Activated T-helper 17 cell treated with anti-CD3 and anti-CD28 coated beads, Interleukin-2, amount 50 U/mL, for 72 hours (primary cell): Measurements from ENCODE around the gene CYP4A22. TPM values are rescaled to one million over a fixed set of nuclear protein-coding genes. Genes with fewer than 3 reads are reported as not detected.

ENCODE experiments used
- ATAC-seq: fragments of 150-1000 bp; cut with Tn5 transposase; replicated peaks from 2 replicates; pipeline ENCODE4 v1.10.0; 2021; ENCODE audit warnings: mild to moderate bottlenecking, moderate library complexity
- H3K27ac Mint-ChIP-seq: one replicate; pipeline ENCODE4 v1.8.0; 2022; ENCODE audit warnings: mixed read lengths
- H3K27me3 Mint-ChIP-seq: one replicate; pipeline ENCODE4 v1.8.0; 2022; ENCODE audit warnings: mixed read lengths
- H3K36me3 Mint-ChIP-seq: one replicate; pipeline ENCODE4 v1.8.0; 2022; ENCODE audit warnings: low read depth, mild to moderate bottlenecking, mixed read lengths
- H3K4me1 Mint-ChIP-seq: one replicate; pipeline ENCODE4 v1.8.0; 2022; ENCODE audit warnings: mixed read lengths
- H3K4me3 Mint-ChIP-seq: one replicate; pipeline ENCODE4 v1.8.0; 2022; ENCODE audit warnings: mild to moderate bottlenecking, mixed read lengths
- H3K9me3 Mint-ChIP-seq: one replicate; pipeline ENCODE4 v1.8.0; 2022; ENCODE audit warnings: mixed read lengths
- total RNA-seq, 2 donors: library from RNA; stranded (reverse); gene quantifications; one replicate each; pipeline ENCODE4 v1.2.3, GENCODE V29; 2022

The CYP4A22 gene
- total RNA-seq, 2 donors from 2014 or later, result not detected

DNA sequence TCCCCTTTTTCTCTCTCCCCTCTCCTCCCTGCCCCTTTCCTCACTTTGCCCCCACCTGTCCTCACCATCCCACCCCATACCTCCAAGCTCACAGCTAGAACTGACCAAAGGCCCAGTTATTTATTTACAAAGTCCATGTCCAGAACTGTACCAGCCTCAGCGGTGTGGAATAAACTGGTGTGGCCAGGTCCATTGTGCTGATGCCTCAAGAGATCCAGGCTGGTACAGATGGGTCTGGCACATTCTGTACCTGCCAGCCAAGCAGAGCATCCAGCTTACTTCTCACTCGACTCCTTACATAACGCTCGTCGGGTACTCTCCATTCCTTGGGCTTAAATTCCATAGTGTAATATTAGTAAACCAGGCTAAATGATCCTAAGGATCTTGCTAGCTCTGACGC is 40.8 kb downstream of the CYP4A22 start:
- no peak overlapping the region for H3K27ac Mint-ChIP-seq
- H3K27me3 Mint-ChIP-seq, result peaks cover 44% of the 10 kb centered on the region
- ATAC-seq, result no peak

DNA sequence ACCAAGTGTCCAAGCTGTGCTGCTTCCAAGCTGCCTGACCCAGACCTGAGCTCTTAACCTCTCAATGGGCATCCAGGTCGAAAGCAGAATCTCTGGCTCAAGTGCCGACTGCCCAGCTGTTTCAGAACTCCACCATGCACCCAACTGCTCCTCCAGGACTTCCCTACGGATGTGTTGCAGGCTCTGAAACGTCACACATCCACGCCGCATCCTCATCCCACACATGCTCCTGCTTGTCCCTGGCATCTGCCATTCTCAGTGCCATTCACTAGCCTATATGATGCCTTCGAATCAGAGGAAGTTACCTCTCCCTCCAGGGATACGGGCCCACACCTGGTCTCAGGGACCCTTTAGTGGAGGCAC is 41.4 kb downstream of the CYP4A22 start:
- Mint-ChIP-seq H3K27ac (peak overlapping the region; percentile 79), H3K4me3 (peak overlapping the region; percentile 79), H3K27me3 (peaks cover 46% of the 10 kb centered on the region), H3K9me3 (no peaks in the 10 kb centered on the region), H3K36me3 (no peaks in the 10 kb centered on the region), H3K4me1 (peaks cover 18% of the 10 kb centered on the region)
- no peak for ATAC-seq

More for the DNA sequence above, 40.8 kb downstream of the CYP4A22 start:
- Mint-ChIP-seq H3K4me1 (peaks cover 18% of the 10 kb centered on the region), H3K36me3 (no peaks in the 10 kb centered on the region), H3K4me3 (no peak overlapping the region), H3K9me3 (no peaks in the 10 kb centered on the region)

- H3K4me3 Mint-ChIP-seq, result peak overlapping the region; percentile 79
- H3K9me3 Mint-ChIP-seq, result no peaks in the 10 kb centered on the region
- peaks cover 44% of the 10 kb centered on the region for H3K27me3 Mint-ChIP-seq
- H3K27ac Mint-ChIP-seq, result peak overlapping the region; percentile 79
- ATAC-seq, result peak; percentile 90
- no peaks in the 10 kb centered on the region for H3K36me3 Mint-ChIP-seq
- H3K4me1 Mint-ChIP-seq, result peaks cover 18% of the 10 kb centered on the region
These were observed 42.1 kb downstream of the CYP4A22 start for GRCh38 chr1:47179017-47179987.

DNA sequence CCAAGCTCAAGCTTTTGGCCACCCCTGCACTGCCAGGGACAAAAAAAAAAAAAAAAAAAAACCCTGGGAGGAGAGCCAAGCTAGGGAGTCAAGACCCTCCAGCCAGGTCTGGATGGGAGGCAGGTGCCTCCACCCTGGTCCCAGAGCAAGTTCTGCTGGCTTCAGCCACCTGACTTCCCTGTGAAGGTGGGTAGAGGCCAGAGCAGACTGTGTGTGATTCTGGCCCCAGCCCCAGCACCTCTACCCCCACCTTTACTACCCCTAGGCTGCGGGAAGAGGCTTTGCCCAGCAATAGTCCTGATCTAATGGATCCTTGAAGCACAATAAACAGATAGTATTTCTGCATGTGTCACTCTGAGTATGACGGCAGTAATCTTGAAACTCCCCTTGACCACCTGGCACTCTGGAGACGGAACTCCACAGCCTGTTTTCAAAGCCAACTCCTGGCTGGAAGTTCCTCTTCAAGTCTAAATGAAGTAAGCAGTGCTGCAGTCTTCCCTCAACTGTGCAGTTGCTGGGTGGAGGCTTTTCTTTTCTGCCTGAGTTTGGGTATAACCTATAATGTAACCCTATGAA is 42.8 kb downstream of the CYP4A22 start:
- ATAC-seq, result no peak
- no peaks in the 10 kb centered on the region for H3K36me3 Mint-ChIP-seq
- peaks cover 43% of the 10 kb centered on the region for H3K27me3 Mint-ChIP-seq
- peak overlapping the region; percentile 79 for H3K4me3 Mint-ChIP-seq
- no peaks in the 10 kb centered on the region for H3K9me3 Mint-ChIP-seq
- no peak overlapping the region for H3K27ac Mint-ChIP-seq
- H3K4me1 Mint-ChIP-seq, result peaks cover 16% of the 10 kb centered on the region

GRCh38 chr1:47180603-47181094 is 43.4 kb downstream of the CYP4A22 start:
- no peaks in the 10 kb centered on the region for H3K36me3 Mint-ChIP-seq
- H3K27me3 Mint-ChIP-seq, result peaks cover 37% of the 10 kb centered on the region
- H3K4me1 Mint-ChIP-seq, result peaks cover 10% of the 10 kb centered on the region
- no peaks in the 10 kb centered on the region for H3K9me3 Mint-ChIP-seq
- no peak for ATAC-seq
- no peak overlapping the region for H3K27ac Mint-ChIP-seq
- H3K4me3 Mint-ChIP-seq, result no peak overlapping the region

DNA sequence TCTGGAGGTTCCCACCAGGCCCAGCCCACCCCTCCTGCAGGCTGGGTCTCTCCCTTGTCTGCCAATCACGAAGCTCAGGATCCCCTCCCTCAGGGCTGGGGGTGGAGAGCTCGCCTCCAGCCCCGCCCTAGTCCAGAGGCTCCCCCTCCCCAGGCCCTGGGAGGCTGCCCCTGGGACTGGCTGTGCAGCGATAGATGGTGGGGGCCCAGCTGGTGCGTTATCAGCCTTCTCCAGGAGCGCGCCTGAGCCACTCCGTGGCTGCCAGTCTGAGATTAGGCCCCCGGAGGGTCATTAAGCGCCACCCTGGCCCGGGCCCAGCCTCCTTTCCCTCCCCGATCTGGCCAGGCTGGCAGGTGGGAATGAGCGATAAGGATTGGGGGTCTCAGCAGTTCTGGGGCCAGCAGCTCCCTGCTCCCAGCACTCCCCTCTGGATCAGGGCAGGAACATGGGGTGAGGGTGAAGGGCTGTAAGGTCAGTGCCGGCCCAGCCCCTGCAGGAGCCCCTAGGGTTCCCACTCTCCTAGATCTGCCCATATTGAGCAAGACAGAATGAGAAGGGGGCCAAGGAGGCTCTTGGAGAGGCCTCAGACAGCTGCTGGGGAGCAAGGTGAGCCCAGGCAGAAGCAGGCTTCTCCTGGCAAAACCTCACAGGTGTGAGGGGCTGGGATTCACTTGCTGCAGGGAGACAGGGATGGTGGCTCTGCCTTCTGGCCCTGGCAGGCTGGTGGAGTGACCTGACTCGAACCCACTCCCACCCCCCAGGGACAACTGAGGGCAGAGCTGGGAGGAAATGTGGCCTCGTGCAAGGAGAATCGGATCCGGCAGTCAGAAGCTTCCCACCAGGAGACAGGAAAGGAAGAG is 44.1 kb downstream of the CYP4A22 start:
- Mint-ChIP-seq H3K27me3 (peaks cover 30% of the 10 kb centered on the region), H3K27ac (no peak overlapping the region), H3K36me3 (no peaks in the 10 kb centered on the region), H3K4me1 (peaks cover 9% of the 10 kb centered on the region), H3K4me3 (no peak overlapping the region), H3K9me3 (no peaks in the 10 kb centered on the region)
- no peak for ATAC-seq

- ATAC-seq, result no peak
- Mint-ChIP-seq H3K4me1 (peaks cover 9% of the 10 kb centered on the region), H3K27ac (no peak overlapping the region), H3K9me3 (no peaks in the 10 kb centered on the region), H3K36me3 (no peaks in the 10 kb centered on the region), H3K4me3 (no peak overlapping the region), H3K27me3 (peaks cover 30% of the 10 kb centered on the region)
These were observed 44.9 kb downstream of the CYP4A22 start for GRCh38 chr1:47181955-47182675.

GRCh38 chr1:47182676-47183235 is 45.5 kb downstream of the CYP4A22 start:
- Mint-ChIP-seq H3K36me3 (no peaks in the 10 kb centered on the region), H3K27me3 (peaks cover 30% of the 10 kb centered on the region), H3K9me3 (no peaks in the 10 kb centered on the region), H3K4me3 (no peak overlapping the region), H3K4me1 (peaks cover 9% of the 10 kb centered on the region), H3K27ac (no peak overlapping the region)
- no peak for ATAC-seq

DNA sequence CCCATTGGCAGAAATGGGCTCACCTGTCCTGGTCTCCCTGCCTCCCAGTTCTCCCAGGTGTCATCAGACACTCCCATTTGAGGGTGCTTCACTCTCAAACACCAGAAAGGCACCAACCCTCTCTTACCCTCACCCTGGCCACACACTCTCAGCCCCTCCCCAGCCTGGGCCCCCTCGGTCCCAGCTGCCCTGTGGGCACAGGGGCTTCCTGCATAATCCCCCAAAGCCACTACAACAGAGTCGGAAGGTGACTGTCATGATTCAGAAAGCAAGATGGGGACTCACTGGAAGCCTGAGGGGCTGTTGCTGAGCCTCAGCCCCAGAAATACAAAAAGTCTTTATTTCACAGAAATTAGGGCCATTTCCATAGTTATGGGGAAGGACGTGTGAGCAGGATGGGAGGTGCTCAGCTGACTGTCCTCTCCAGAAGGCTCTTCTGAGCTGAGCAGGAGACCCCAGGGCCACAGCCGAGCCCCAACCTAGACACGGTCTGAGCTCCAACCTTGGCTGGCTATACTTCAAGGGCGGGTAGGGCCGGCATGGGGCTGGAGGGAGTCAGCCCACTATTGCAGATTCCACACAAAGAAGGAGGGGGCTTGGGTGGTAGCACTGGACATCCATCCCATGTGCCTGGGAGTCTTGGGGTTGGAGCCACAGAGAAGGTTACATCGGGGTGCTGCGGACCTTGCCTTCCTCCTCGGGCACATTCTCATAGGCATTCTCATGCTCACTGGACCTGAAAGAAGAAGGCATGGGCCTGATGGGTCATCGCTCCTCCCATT is 46.3 kb downstream of the CYP4A22 start:
- ATAC-seq, result no peak
- H3K4me1 Mint-ChIP-seq, result peaks cover 9% of the 10 kb centered on the region
- H3K36me3 Mint-ChIP-seq, result no peaks in the 10 kb centered on the region
- H3K4me3 Mint-ChIP-seq, result no peak overlapping the region
- H3K27me3 Mint-ChIP-seq, result peaks cover 26% of the 10 kb centered on the region
- no peak overlapping the region for H3K27ac Mint-ChIP-seq
- no peaks in the 10 kb centered on the region for H3K9me3 Mint-ChIP-seq

DNA sequence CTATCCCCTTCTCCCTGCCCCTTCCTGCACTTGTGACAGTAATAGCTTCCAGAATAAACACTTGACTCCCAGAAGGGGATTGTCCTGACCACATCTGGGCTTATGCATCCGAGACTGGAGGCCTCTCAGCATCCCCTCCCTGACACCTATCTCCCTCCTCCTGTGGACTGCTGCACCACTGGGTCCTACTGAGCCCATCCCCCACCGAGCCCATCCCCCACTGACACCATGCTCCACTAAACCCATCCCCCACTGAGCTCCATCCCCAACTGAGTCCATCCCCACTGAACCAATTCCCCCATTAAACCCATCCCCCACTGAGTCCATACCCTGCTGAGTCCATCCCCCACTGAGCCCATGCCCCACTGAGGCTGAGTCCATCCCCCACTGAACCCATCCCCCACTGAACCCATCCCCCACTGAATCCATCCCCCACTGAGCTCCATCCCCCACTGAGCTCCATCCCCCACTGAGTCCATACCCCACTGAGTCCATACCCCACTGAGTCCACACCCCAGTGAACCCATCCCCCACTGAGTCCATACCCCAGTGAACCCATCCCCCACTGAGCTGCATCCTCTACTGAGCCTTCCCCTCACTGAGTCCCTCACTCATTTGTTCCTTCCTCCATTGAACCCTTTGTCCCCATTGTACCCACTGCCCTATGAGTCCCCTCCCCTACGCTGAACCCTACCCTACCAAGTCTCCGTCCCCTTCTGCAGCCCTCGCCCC is 47.0 kb downstream of the CYP4A22 start:
- Mint-ChIP-seq H3K27me3 (peaks cover 19% of the 10 kb centered on the region), H3K9me3 (no peaks in the 10 kb centered on the region), H3K36me3 (no peaks in the 10 kb centered on the region), H3K27ac (no peak overlapping the region), H3K4me3 (no peak overlapping the region), H3K4me1 (peaks cover 5% of the 10 kb centered on the region)
- peak; percentile 13 for ATAC-seq

GRCh38 chr1:47184822-47185677 is 47.8 kb downstream of the CYP4A22 start:
- no peaks in the 10 kb centered on the region for H3K36me3 Mint-ChIP-seq
- H3K27ac Mint-ChIP-seq, result no peak overlapping the region
- no peaks in the 10 kb centered on the region for H3K9me3 Mint-ChIP-seq
- ATAC-seq, result no peak
- H3K4me3 Mint-ChIP-seq, result no peak overlapping the region
- no peaks in the 10 kb centered on the region for H3K4me1 Mint-ChIP-seq
- peaks cover 16% of the 10 kb centered on the region for H3K27me3 Mint-ChIP-seq
